GM23248 (cell line): Measurements from ENCODE around the gene KCNG4.
"Not testable (repeated sequence)": the region's sequence is repeated elsewhere in the genome, so short reads cannot be mapped to it uniquely, and the experiment has no call there.

ENCODE experiments used
- EZH2 ChIP-seq: fragments of 200-600 bp; sonication (generic); IDR thresholded peaks from 2 replicates; pipeline ENCODE4 v1.6.1; 2018; ENCODE audit warnings: antibody characterized with exemption, mild to moderate bottlenecking; ENCODE audit not compliant: insufficient read depth, poor library complexity, severe bottlenecking
- EZH2phosphoT487 ChIP-seq: fragments of 200-600 bp; sonication (generic); IDR thresholded peaks from 2 replicates; pipeline ENCODE4 v1.6.1; 2018; ENCODE audit warnings: antibody characterized with exemption, moderate library complexity, mild to moderate bottlenecking, low read depth; ENCODE audit not compliant: insufficient read depth

DNA sequence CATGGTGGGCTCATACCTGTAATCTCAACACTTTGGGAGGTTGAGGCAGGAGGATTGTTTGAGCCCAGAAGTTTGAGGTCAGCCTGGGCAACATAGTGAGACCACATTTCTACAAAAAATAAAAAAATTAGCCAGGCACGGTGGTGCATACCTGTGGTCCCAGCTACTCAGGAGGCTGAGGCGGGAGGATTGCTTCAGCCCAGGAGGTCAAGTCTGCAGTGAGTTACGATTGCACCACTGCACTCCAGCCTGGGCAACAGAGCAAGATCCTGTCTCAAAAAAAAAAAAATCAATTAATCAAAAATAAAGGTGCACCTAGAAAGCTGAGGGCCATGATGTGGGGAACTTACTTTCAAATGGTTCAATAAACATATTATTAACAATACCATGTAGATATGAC is 23.7 kb downstream of the KCNG4 start:
- TF ChIP-seq EZH2phosphoT487, EZH2: not testable (repeated sequence)
